SKM-1 (cell line): ENCODE data around the gene CFAP107.
"Not testable (repeated sequence)": the region's sequence is repeated elsewhere in the genome, so short reads cannot be mapped to it uniquely, and the experiment has no call there.

ENCODE experiments used
- DNase-seq: peaks from one replicate; lab custom pipeline; 2025; ENCODE audit not compliant: unreplicated experiment; lab: John Stamatoyannopoulos, UW

Gene CFAP107

GRCh38 chr1:12776801-12777557 lies 31.0 kb downstream of the CFAP107 start:
- no peak for DNase-seq

- DNase-seq = no peak
Observed at GRCh38 chr1:12778061-12778460, 32.1 kb downstream of the CFAP107 start.

GRCh38 chr1:12778907-12779306 lies 32.9 kb downstream of the CFAP107 start:
- DNase-seq = no peak

- not testable (repeated sequence) for DNase-seq
Observed at GRCh38 chr1:12781488-12781887, 35.5 kb downstream of the CFAP107 start.

GRCh38 chr1:12783783-12784182 lies 37.8 kb downstream of the CFAP107 start:
- not testable (repeated sequence) for DNase-seq

DNA sequence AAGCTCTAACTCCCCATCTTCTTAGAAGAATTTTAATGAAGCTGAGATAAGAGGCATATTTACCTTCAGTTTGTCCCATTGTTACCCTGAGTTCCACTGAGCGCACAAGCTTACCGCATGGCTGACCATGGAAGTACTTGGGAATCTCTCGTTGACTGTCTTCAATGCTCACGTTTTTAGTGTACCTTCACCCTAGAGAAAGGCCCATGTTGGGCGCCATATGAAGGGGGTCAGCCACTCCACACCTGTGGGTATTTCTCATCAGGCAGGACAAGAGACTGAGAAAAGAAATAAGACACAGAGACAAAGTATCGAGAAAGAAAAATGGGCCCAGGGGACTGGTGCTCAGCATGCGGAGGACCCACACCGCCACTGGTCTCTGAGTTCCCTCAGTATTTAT lies 38.7 kb downstream of the CFAP107 start:
- DNase-seq = not testable (repeated sequence)

GRCh38 chr1:12791097-12791496 lies 45.1 kb downstream of the CFAP107 start, which contains the start of gene PRAMEF1:
Gene PRAMEF1, plus strand, starts transcription at chr1:12791397. Its CDS starts 1,831 bp downstream, at chr1:12793228.
- not testable (repeated sequence) for DNase-seq

DNA sequence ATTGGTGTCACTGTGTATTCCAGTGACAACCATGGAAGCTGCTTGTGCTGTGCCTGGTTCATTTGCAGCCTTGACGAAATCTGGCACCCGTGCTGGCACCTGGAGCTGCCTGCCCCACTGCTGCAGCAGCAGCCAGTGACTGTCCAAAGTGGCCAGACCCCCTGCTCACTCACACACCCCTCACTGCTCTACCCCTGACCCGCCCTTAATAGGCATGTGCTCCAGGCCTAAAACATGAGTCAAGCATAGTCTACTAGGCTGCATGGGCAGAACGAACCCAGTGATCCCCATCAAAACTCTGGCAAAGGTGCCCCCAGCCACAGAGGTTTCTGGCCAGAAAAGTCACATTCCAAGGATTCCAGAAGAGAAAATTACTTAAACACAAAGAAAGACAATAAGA lies 52.9 kb downstream of the CFAP107 start:
- DNase-seq = no peak

DNA sequence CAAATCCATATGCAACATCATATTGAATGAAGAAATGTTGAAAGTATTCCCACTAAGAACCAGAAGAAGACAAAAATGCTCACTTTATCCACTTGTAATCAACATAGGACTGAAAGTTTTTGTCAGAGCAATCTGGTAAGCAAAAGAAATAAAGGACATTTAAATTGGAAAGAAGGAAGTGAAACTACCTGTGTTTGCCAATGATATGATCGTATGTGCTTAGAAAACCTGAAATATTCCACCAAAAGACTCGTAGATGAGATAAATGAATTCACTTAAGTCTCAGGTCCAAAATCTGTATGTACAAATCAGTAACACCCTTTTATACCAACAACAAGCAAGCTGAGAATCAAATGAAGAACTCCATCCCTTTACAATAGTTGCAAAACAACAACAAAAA lies 53.7 kb downstream of the CFAP107 start:
- no peak for DNase-seq

- DNase-seq = no peak
Observed at GRCh38 chr1:12809933-12810332, 63.9 kb downstream of the CFAP107 start.

GRCh38 chr1:12810691-12811408 lies 64.8 kb downstream of the CFAP107 start:
- no peak for DNase-seq

DNA sequence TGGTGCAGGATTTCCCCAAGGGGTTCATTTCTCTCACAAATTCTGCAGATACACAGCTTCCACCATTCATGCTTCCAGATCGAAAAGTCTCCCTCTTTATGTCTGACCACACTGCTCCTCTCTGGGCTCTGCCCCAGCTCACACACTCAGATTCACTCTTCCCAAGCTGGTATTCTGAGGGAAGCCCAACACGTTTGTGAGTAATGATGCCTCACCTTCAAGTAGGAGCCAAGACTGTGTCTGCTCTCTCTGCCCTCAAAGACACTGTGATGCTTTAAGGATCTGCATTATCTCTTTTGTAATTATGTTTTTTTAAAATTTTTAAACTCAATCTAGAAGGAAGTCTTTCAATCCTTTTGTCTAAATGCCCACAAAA lies 65.4 kb downstream of the CFAP107 start:
- no peak for DNase-seq
